SK-N-SH treated with all-trans-retinoic acid at 6 μM for 48 hours (cell line): ENCODE measurements around the gene CTTN.

Source experiments
- ATAC-seq: fragments of 200-7000 bp; cut with Tn5 transposase; 3 replicates; pipeline ENCODE4 v1.9.1; 2020; ENCODE audit warnings: mild to moderate bottlenecking, moderate library complexity
- ARNTL ChIP-seq: fragments of 450-650 bp; formaldehyde crosslinking; IDR thresholded peaks from 2 replicates; pipeline ENCODE4 v1.5.0; 2020; ENCODE audit warnings: low read depth, mild to moderate bottlenecking, moderate library complexity, borderline replicate concordance
- BACH2 ChIP-seq: fragments of 250-450 bp; sonication (Bioruptor Pico); IDR thresholded peaks from 2 replicates; pipeline ENCODE4 v1.9.0; 2021; ENCODE audit warnings: mild to moderate bottlenecking, borderline replicate concordance
- CREB5 ChIP-seq: fragments of 250-450 bp; sonication (Bioruptor Pico); IDR thresholded peaks from 2 replicates; pipeline ENCODE4 v1.5.1; 2020; ENCODE audit warnings: low read depth, mild to moderate bottlenecking, moderate library complexity
- CSDC2 ChIP-seq: fragments of 250-450 bp; sonication (Bioruptor Pico); IDR thresholded peaks from 2 replicates; pipeline ENCODE4 v1.5.0; 2020; ENCODE audit warnings: mild to moderate bottlenecking, moderate library complexity
- CSRNP3 ChIP-seq: fragments of 250-450 bp; sonication (Bioruptor Pico); IDR thresholded peaks from 2 replicates; pipeline ENCODE4 v1.5.1; 2021; ENCODE audit warnings: mild to moderate bottlenecking, moderate library complexity
- ESRRG ChIP-seq: fragments of 250-450 bp; sonication (Bioruptor Pico); IDR thresholded peaks from 2 replicates; pipeline ENCODE4 v1.6.1; 2021; ENCODE audit warnings: mild to moderate bottlenecking
- GLIS3 ChIP-seq: fragments of 250-450 bp; sonication (Bioruptor Pico); IDR thresholded peaks from 2 replicates; pipeline ENCODE4 v1.5.0; 2020; ENCODE audit warnings: mild to moderate bottlenecking, moderate library complexity
- ISL1 ChIP-seq: fragments of 250-450 bp; sonication (Bioruptor Pico); IDR thresholded peaks from 2 replicates; pipeline ENCODE4 v2.1.2; 2022; ENCODE audit warnings: mild to moderate bottlenecking, moderate library complexity
- OSR1 ChIP-seq: fragments of 250-450 bp; sonication (Bioruptor Pico); IDR thresholded peaks from 2 replicates; pipeline ENCODE4 v1.8.0; 2022; ENCODE audit warnings: moderate library complexity, mild to moderate bottlenecking, inconsistent platforms
- PATZ1 ChIP-seq: fragments of 250-450 bp; sonication (Bioruptor Pico); IDR thresholded peaks from 2 replicates; pipeline ENCODE4 v1.8.0; 2020; ENCODE audit warnings: mild to moderate bottlenecking, moderate library complexity, borderline replicate concordance
- POU6F1 ChIP-seq: fragments of 250-450 bp; sonication (Bioruptor Pico); IDR thresholded peaks from 2 replicates; pipeline ENCODE4 v1.8.0; 2021; ENCODE audit warnings: low read depth, mild to moderate bottlenecking, moderate library complexity, borderline replicate concordance
- PPARA ChIP-seq: fragments of 250-450 bp; sonication (Bioruptor Pico); IDR thresholded peaks from 2 replicates; pipeline ENCODE4 v1.5.0; 2020; ENCODE audit warnings: mild to moderate bottlenecking, borderline replicate concordance
- RARB ChIP-seq: fragments of 250-450 bp; sonication (Bioruptor Pico); IDR thresholded peaks from 2 replicates; pipeline ENCODE4 v1.8.0; 2021; ENCODE audit warnings: mild to moderate bottlenecking, moderate library complexity
- SNAI2 ChIP-seq: fragments of 250-450 bp; sonication (Bioruptor Pico); IDR thresholded peaks from 2 replicates; pipeline ENCODE4 v1.5.0; 2020; ENCODE audit warnings: mild to moderate bottlenecking, moderate library complexity
- TCF4 ChIP-seq: fragments of 250-450 bp; sonication (Bioruptor Pico); IDR thresholded peaks from 2 replicates; pipeline ENCODE4 v1.8.0; 2021; ENCODE audit warnings: mild to moderate bottlenecking, moderate library complexity, borderline replicate concordance
- TOX ChIP-seq: fragments of 250-450 bp; sonication (Bioruptor Pico); IDR thresholded peaks from 2 replicates; pipeline ENCODE4 v1.8.0; 2021; ENCODE audit warnings: mild to moderate bottlenecking, moderate library complexity, borderline replicate concordance
- TSHZ2 ChIP-seq: fragments of 250-450 bp; sonication (Bioruptor Pico); IDR thresholded peaks from 2 replicates; pipeline ENCODE4 v1.5.0; 2020; ENCODE audit warnings: mild to moderate bottlenecking, moderate library complexity
- ZC3H10 ChIP-seq: fragments of 250-450 bp; sonication (Bioruptor Pico); IDR thresholded peaks from 2 replicates; pipeline ENCODE4 v1.5.1; 2021; ENCODE audit warnings: mild to moderate bottlenecking, moderate library complexity
- ZFP3 ChIP-seq: fragments of 250-450 bp; sonication (Bioruptor Pico); IDR thresholded peaks from 2 replicates; pipeline ENCODE4 v1.5.0; 2020; ENCODE audit warnings: mild to moderate bottlenecking, moderate library complexity
- ZFP30 ChIP-seq: fragments of 450-650 bp; formaldehyde crosslinking; IDR thresholded peaks from 2 replicates; pipeline ENCODE4 v1.5.0; 2022; ENCODE audit warnings: mild to moderate bottlenecking, moderate library complexity
- ZNF565 ChIP-seq: fragments of 450-650 bp; formaldehyde crosslinking; conservative IDR thresholded peaks from 2 replicates; pipeline ENCODE4 v1.5.0; 2020; ENCODE audit warnings: low read depth, mild to moderate bottlenecking, moderate library complexity
- ZNF70 ChIP-seq: fragments of 450-650 bp; formaldehyde crosslinking; IDR thresholded peaks from 2 replicates; pipeline ENCODE4 v1.5.0; 2020; ENCODE audit warnings: mild to moderate bottlenecking, moderate library complexity
- ZNF8 ChIP-seq: fragments of 450-650 bp; formaldehyde crosslinking; IDR thresholded peaks from 2 replicates; pipeline ENCODE4 v1.5.0; 2020; ENCODE audit warnings: mild to moderate bottlenecking, moderate library complexity

The CTTN gene

GRCh38 chr11:70431611-70432010 lies 33.3 kb downstream of the CTTN start (continued):
- TF ChIP-seq CSRNP3 (CRISPR knock-in tag): no peak
- no peak for TF ChIP-seq TCF4 (CRISPR knock-in tag)
- TF ChIP-seq PPARA (CRISPR knock-in tag): no peak

- no peak for ATAC-seq
- no peak for TF ChIP-seq ZFP30 (CRISPR knock-in tag)
- no peak for TF ChIP-seq GLIS3 (CRISPR knock-in tag)
- no peak for TF ChIP-seq RARB (CRISPR knock-in tag)
- TF ChIP-seq ZNF70 (CRISPR knock-in tag): no peak
- no peak for TF ChIP-seq ESRRG (CRISPR knock-in tag)
- TF ChIP-seq CSRNP3 (CRISPR knock-in tag): no peak
- no peak for TF ChIP-seq PATZ1 (CRISPR knock-in tag)
- TF ChIP-seq PPARA (CRISPR knock-in tag): no peak
- no peak for TF ChIP-seq TCF4 (CRISPR knock-in tag)
- no peak for TF ChIP-seq OSR1 (CRISPR knock-in tag)
- no peak for TF ChIP-seq TOX (CRISPR knock-in tag)
Observed at GRCh38 chr11:70432065-70432464, 33.7 kb downstream of the CTTN start.

GRCh38 chr11:70432580-70432979 lies 34.3 kb downstream of the CTTN start:
- TF ChIP-seq CREB5: no peak
- TF ChIP-seq OSR1 (CRISPR knock-in tag): no peak
- no peak for TF ChIP-seq ZNF70 (CRISPR knock-in tag)
- no peak for TF ChIP-seq ESRRG (CRISPR knock-in tag)
- TF ChIP-seq GLIS3 (CRISPR knock-in tag): no peak
- TF ChIP-seq PPARA (CRISPR knock-in tag): no peak
- TF ChIP-seq SNAI2 (CRISPR knock-in tag): no peak
- no peak for TF ChIP-seq ZNF8 (CRISPR knock-in tag)
- no peak for TF ChIP-seq ARNTL
- TF ChIP-seq ISL1 (CRISPR knock-in tag): no peak
- no peak for TF ChIP-seq TCF4 (CRISPR knock-in tag)
- no peak for TF ChIP-seq CSDC2 (CRISPR knock-in tag)
- no peak for TF ChIP-seq RARB (CRISPR knock-in tag)
- TF ChIP-seq POU6F1 (CRISPR knock-in tag): no peak
- no peak for TF ChIP-seq TOX (CRISPR knock-in tag)
- no peak for TF ChIP-seq BACH2
- TF ChIP-seq ZNF565 (CRISPR knock-in tag): no peak
- ATAC-seq: no peak

GRCh38 chr11:70433038-70433437 lies 34.7 kb downstream of the CTTN start:
- no peak for ATAC-seq
- TF ChIP-seq ZC3H10 (CRISPR knock-in tag) (no peak), ZNF8 (CRISPR knock-in tag) (no peak), CSDC2 (CRISPR knock-in tag) (no peak), TSHZ2 (no peak), ZNF565 (CRISPR knock-in tag) (no peak), ZNF70 (CRISPR knock-in tag) (no peak), CSRNP3 (CRISPR knock-in tag) (no peak), ESRRG (CRISPR knock-in tag) (no peak), PPARA (CRISPR knock-in tag) (no peak), ZFP3 (CRISPR knock-in tag) (no peak), GLIS3 (CRISPR knock-in tag) (no peak)
